ENCODE data around the gene UTP11.

The UTP11 gene

GRCh38 chr1:38038861-38039260 is 26.3 kb downstream of the UTP11 start:
- ChIA-PET POLR2A (no interaction called here), CTCF (interaction anchor here (0.7 to 2.9 kb wide), 4 partner anchors 9 to 783 kb away, joined by 3 to 13 read pairs (median 4); no protein-coding TSS in a partner anchor)

GRCh38 chr1:38039331-38040088 is 27.0 kb downstream of the UTP11 start:
- DNase-seq (ENCODE audit: extremely low spot score) = no peak
- no peak for TF ChIP-seq CTCF (IDR thresholded peaks at IDR 0.05; ENCODE audit: control extremely low read depth, extremely low read depth, low read depth, missing control alignments)
- ChIA-PET CTCF (interaction anchor here (0.8 to 4.7 kb wide), 5 partner anchors 8 to 795 kb away, joined by 4 to 27 read pairs (median 5); no protein-coding TSS in a partner anchor), POLR2A (no interaction called here)

More at GRCh38 chr1:38038861-38039260, 26.3 kb downstream of the UTP11 start:
- DNase-seq (ENCODE audit: extremely low spot score) = no peak
- TF ChIP-seq CTCF (IDR thresholded peaks at IDR 0.05; ENCODE audit: control extremely low read depth, extremely low read depth, low read depth, missing control alignments) = no peak

GRCh38 chr1:38041936-38042834 is 29.7 kb downstream of the UTP11 start:
- ChIA-PET POLR2A (no interaction called here), CTCF (interaction anchor here (1.1 to 4.7 kb wide), 5 partner anchors 10 to 793 kb away, joined by 3 to 27 read pairs (median 4); no protein-coding TSS in a partner anchor)
- DNase-seq (ENCODE audit: extremely low spot score) = no peak
- TF ChIP-seq CTCF (IDR thresholded peaks at IDR 0.05; ENCODE audit: control extremely low read depth, extremely low read depth, low read depth, missing control alignments) = no peak

GRCh38 chr1:38043036-38043747 is 30.7 kb downstream of the UTP11 start:
- DNase-seq (ENCODE audit: extremely low spot score) = no peak
- no peak for TF ChIP-seq CTCF (IDR thresholded peaks at IDR 0.05; ENCODE audit: control extremely low read depth, extremely low read depth, low read depth, missing control alignments)
- POLR2A ChIA-PET = no interaction called here
- CTCF ChIA-PET = interaction anchor here (1.1 to 4.7 kb wide), 4 partner anchors 9 to 776 kb away, joined by 4 to 27 read pairs (median 4); no protein-coding TSS in a partner anchor

GRCh38 chr1:38044221-38045215 is 32.0 kb downstream of the UTP11 start:
- ChIA-PET CTCF (interaction anchor here (1.7 to 4.7 kb wide), 2 partner anchors 15 to 774 kb away, joined by 3 to 27 read pairs; no protein-coding TSS in a partner anchor), POLR2A (no interaction called here)
- DNase-seq (ENCODE audit: extremely low spot score) = peak; percentile 27
- TF ChIP-seq CTCF (IDR thresholded peaks at IDR 0.05; ENCODE audit: control extremely low read depth, extremely low read depth, low read depth, missing control alignments) = no peak
